Stimulated activated CD4-positive, alpha-beta T cell treated with anti-CD3 and anti-CD28 coated beads, TNF-alpha, amount 100 ng/mL, for 1 hour (primary cell): ENCODE data around the gene TRAPPC3L.
"Not testable (repeated sequence)": the region's sequence is repeated elsewhere in the genome, so short reads cannot be mapped to it uniquely, and the experiment has no call there.

ENCODE experiments used
- DNase-seq, 3 donors: peaks; one replicate each; pipeline ENCODE4 v3.0.0-alpha.2; 2020; ENCODE audit warnings: low read depth in 3 of 3, low spot score in 1 of 3

Gene TRAPPC3L

GRCh38 chr6:116515141-116515540 lies 30.3 kb downstream of the TRAPPC3L start:
- no peak for DNase-seq

- no peak for DNase-seq
These were observed 31.4 kb downstream of the TRAPPC3L start for GRCh38 chr6:116514111-116514510.

- DNase-seq, result no peak
These were observed 32.1 kb downstream of the TRAPPC3L start for GRCh38 chr6:116513224-116513875.

- no peak for DNase-seq
These were observed 32.8 kb downstream of the TRAPPC3L start for GRCh38 chr6:116512734-116513133.

GRCh38 chr6:116512111-116512559 lies 33.3 kb downstream of the TRAPPC3L start:
- DNase-seq, result no peak

GRCh38 chr6:116511424-116512110 lies 33.9 kb downstream of the TRAPPC3L start, which contains the start of gene CALHM5:
TSS of gene CALHM5 (plus strand) at chr6:116511639. CDS start at chr6:116511697, 58 bp downstream.
- no peak for DNase-seq

GRCh38 chr6:116508527-116508926 lies 37.0 kb downstream of the TRAPPC3L start:
- DNase-seq, result no peak

GRCh38 chr6:116507324-116507723 lies 38.2 kb downstream of the TRAPPC3L start:
- DNase-seq, result no peak

- DNase-seq, result no peak
These were observed 44.5 kb downstream of the TRAPPC3L start for GRCh38 chr6:116500969-116501433.

- DNase-seq, result no peak
These were observed 48.3 kb downstream of the TRAPPC3L start for GRCh38 chr6:116497113-116497676.

- DNase-seq, result not testable (repeated sequence)
These were observed 50.3 kb downstream of the TRAPPC3L start for GRCh38 chr6:116495161-116495560.

GRCh38 chr6:116492331-116493067 lies 53.0 kb downstream of the TRAPPC3L start:
- no peak for DNase-seq

- DNase-seq, result no peak
These were observed 53.7 kb downstream of the TRAPPC3L start for GRCh38 chr6:116491610-116492330.

GRCh38 chr6:116485559-116486184 lies 59.8 kb downstream of the TRAPPC3L start:
- DNase-seq, result no peak

- DNase-seq, result no peak
These were observed 61.9 kb downstream of the TRAPPC3L start for GRCh38 chr6:116483616-116484015.

GRCh38 chr6:116482780-116483179 lies 62.7 kb downstream of the TRAPPC3L start:
- no peak for DNase-seq

GRCh38 chr6:116476002-116476678 lies 69.3 kb downstream of the TRAPPC3L start:
- DNase-seq, result no peak

- DNase-seq, result no peak
These were observed 70.3 kb downstream of the TRAPPC3L start for GRCh38 chr6:116475141-116475540.

GRCh38 chr6:116472706-116473105 lies 72.8 kb downstream of the TRAPPC3L start:
- DNase-seq, result no peak

GRCh38 chr6:116471531-116471930 lies 74.0 kb downstream of the TRAPPC3L start:
- DNase-seq, result no peak
